WI38 (cell line): Measurements from ENCODE around the gene P2RY14.

Experiments used
- H3K4me3 ChIP-seq: 2 replicates; pipeline ENCODE4 v1.5.1; 2011; ENCODE audit warnings: low read depth, mild to moderate bottlenecking, control low read depth, low read length
- TF ChIP-seq, protein P1 (sequence below): IDR thresholded peaks from 2 replicates; pipeline ENCODE4 v1.5.1; 2012; ENCODE audit warnings: low read depth, mild to moderate bottlenecking, control low read depth, low read length

P2RY14 gene

DNA sequence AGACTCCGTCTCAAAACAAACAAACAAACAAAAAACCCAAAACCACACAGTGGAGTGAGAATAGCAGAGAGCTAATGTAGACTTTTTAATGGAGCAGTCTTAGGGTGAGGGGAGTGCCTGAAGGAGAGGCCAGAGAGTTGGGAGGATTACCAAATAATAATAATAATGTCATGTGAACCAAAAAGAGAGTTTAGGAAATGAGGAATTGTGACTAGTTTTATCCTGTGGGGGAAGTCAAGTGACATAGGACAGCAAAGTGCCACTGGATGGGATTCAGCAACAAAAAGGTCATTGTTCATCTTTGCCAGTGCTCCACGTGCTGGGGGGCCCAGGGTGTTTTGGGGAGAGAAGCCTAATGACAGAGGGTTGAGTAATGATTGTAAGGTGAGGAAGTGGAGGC lies 25.4 kb upstream of the P2RY14 start:
- H3K4me3 ChIP-seq = no peak overlapping the region
- TF ChIP-seq, protein P1, sequence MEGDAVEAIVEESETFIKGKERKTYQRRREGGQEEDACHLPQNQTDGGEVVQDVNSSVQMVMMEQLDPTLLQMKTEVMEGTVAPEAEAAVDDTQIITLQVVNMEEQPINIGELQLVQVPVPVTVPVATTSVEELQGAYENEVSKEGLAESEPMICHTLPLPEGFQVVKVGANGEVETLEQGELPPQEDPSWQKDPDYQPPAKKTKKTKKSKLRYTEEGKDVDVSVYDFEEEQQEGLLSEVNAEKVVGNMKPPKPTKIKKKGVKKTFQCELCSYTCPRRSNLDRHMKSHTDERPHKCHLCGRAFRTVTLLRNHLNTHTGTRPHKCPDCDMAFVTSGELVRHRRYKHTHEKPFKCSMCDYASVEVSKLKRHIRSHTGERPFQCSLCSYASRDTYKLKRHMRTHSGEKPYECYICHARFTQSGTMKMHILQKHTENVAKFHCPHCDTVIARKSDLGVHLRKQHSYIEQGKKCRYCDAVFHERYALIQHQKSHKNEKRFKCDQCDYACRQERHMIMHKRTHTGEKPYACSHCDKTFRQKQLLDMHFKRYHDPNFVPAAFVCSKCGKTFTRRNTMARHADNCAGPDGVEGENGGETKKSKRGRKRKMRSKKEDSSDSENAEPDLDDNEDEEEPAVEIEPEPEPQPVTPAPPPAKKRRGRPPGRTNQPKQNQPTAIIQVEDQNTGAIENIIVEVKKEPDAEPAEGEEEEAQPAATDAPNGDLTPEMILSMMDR = no peak

DNA sequence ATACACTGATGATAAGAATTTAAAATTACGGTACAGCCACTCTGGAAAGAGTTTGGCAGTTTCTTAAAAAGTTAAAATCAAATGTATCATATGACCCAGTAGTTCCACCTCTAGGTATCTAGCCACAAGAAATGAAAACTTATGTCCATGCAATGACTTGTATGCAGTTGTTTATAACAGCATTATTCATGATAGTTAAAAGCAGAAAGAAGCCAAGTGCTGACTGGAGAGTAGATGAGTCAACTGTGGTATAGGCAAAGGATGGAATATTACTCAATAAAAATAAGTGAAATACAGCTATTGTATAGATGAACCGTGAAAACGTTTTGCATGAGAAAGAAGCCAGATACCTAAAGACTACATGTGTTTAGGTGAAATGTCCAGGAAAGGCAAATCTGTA lies 23.4 kb upstream of the P2RY14 start:
- TF ChIP-seq, protein P1 = no peak
- no peak overlapping the region for H3K4me3 ChIP-seq

DNA sequence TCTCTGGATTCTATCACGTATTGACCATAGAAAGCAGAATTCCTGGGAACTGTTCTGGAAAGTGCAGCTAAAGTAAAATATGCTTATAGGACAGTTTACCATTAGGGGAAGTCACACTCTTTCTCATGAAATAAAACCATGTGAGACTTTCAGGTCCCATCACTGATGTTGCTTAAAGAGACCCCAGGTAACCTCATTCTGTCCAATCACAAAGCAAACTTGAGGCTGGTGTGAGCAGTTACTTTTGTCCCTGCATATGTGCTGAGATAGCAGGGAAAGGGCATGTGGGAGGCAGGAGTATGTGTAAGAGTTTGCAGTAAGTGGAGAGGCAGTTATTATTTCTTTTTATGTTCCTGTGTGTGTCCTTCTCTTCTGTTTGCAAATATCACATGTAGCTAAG lies 22.2 kb upstream of the P2RY14 start:
- TF ChIP-seq, protein P1 = no peak
- no peak overlapping the region for H3K4me3 ChIP-seq

DNA sequence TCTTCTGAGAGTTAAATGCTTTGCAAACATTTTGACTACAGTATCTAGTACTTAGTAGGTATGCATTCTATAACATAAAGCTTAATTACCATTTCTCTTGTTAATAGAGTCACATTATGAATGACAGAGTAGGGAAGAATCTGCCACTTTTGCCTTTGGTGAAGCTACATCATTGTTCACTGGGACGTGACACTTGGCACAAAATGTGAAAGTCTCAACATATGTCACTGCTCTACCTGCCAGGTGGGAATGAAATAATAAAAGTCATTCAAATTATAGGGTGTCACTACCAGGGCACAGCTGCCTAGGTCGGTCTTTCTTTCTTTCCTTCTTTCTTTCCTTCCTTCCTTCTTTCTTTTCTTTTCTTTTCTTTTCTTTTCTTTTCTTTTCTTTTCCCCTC lies 20.7 kb upstream of the P2RY14 start:
- TF ChIP-seq, protein P1 = no peak
- H3K4me3 ChIP-seq = no peak overlapping the region

DNA sequence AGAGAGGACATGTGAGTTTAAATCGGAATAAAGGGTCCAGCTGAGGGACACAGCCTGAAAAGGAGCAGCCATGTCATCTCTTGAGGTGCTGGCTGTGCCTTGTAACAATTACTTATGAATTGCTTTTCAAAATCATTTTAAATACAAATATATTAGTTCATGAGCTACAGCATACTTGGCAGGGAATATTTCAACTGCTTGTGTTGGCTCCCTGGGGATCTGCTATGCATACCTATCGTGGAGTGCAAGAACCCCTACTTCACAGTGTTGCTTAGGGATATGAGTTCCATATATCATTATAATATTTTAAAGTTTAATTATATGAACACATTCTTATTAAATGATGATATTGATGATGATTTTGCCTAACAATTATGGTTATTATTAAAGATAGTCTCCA lies 19.1 kb upstream of the P2RY14 start:
- TF ChIP-seq, protein P1 = no peak
- no peak overlapping the region for H3K4me3 ChIP-seq

DNA sequence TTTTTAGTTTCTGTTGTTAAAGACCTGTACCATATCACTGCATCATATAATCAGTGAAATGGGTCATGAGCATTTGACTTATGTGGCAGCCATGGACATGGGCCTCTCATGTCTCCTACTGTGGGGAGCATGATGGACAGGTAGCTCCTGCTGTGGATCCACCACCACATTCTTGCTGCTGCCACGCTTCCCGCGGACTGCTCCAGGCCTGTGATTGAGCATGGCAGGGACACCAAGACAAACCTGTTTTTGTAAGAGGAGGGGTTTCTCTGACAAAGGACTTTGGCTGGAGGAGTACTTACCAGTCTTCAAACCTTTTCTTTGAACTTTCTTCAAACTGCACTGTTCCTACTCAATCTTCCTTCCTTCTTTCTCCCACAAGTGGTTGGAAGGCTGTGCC lies 17.9 kb upstream of the P2RY14 start:
- no peak overlapping the region for H3K4me3 ChIP-seq
- TF ChIP-seq, protein P1 = no peak

DNA sequence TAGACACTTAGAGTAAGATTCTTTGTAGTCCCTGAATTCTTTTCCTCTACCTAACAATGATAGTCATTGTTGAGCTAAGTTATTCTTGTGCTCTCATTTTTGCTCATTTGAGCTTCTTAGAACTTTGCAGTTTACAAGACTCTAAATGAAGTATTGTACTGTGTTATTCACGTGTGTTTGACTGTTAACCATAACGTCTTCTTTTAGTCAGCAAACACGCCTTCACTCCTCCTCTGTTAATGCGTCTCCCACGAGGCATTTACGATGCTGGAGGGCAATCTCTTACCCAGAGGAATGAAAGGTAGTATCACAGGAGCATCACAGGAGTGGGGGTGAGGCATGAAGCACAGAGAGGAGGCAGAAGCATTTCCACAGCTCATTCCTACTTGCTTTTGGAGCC lies 14.8 kb upstream of the P2RY14 start:
- TF ChIP-seq, protein P1 = no peak
- no peak overlapping the region for H3K4me3 ChIP-seq
